ENCODE results near the gene CHD2. TPM values are rescaled to one million over a fixed set of nuclear protein-coding genes. Genes with fewer than 3 reads are reported as not detected.

CHD2 gene
- total and polyA plus RNA-seq, 10 of the 15 experiments (the other 5 are each of a cell fraction or from before 2014, with no cell fraction given): 38.1 to 94.7 (median 63.3) TPM

- ATAC-seq (no peak), FAIRE-seq (no peak), DNase-seq (ENCODE audit: low read depth, low spot score) (no peak)
- Histone ChIP-seq H2AFZ (ENCODE audit: control insufficient read depth, low read depth, low read length) (no peak overlapping the region), H3K36me3 (ENCODE audit: control insufficient read depth in 2 of 2, insufficient read depth in 2 of 2, low read length in 1 of 2) (no peaks in the 10 kb centered on the region), H3K4me2 (ENCODE audit: control insufficient read depth, insufficient read depth) (no peak overlapping the region), H3K27ac (ENCODE audit: control insufficient read depth, insufficient read depth) (no peak overlapping the region), H3K9ac (ENCODE audit: control insufficient read depth, insufficient read depth, low read length) (no peak overlapping the region), H3K9me3 (replicated peaks; ENCODE audit: control insufficient read depth, insufficient read depth, low read length) (no peaks in the 10 kb centered on the region), H3K4me1 (ENCODE audit: control insufficient read depth, insufficient read depth, low read length) (no peaks in the 10 kb centered on the region), H3K27me3 (replicated peaks in 1 of 2; ENCODE audit: control insufficient read depth in 2 of 2, insufficient read depth in 2 of 2, low read length in 1 of 2) (no peaks in the 10 kb centered on the region), H3K4me3 (no peak overlapping the region), H3K79me2 (ENCODE audit: control insufficient read depth, insufficient read depth, low read length) (no peaks in the 10 kb centered on the region), H4K20me1 (ENCODE audit: control insufficient read depth, insufficient read depth) (peaks cover 4% of the 10 kb centered on the region; the same call in 1 of the 2 replicates)
- intact Hi-C loops (cut with micrococcal nuclease; ENCODE audit: unreplicated experiment): loop anchor here (5.0 to 10.0 kb wide), 2 partner anchors 240 to 943 kb away; no protein-coding TSS in a partner anchor
- CTCF ChIA-PET: interaction anchor here (1.5 to 2.6 kb wide), 3 partner anchors 42 to 1085 kb away, joined by 4 to 16 read pairs (median 5); no protein-coding TSS in a partner anchor
- no TSS peak for BruUV-seq (replicated peaks)
- POLR2A ChIA-PET: no interaction called here
- SMC1A ChIA-PET (ENCODE audit: uncharacterized antibody, unreplicated experiment): no interaction called here
- 26% methylated on average over 7 of the region's 7 CpGs for WGBS (ENCODE audit: insufficient coverage, insufficient replicate concordance, low lambda C conversion rate, missing lambda C conversion rate)
- RAD21 ChIA-PET (ENCODE audit: unreplicated experiment): interaction anchor here (1.0 to 2.7 kb wide), 2 partner anchors 53 to 1085 kb away, joined by 3 to 9 read pairs; no protein-coding TSS in a partner anchor
- in situ Hi-C loops (cut with MboI): loop anchor here (25.0 kb wide), 1 partner anchor 1278 kb away; no protein-coding TSS in a partner anchor
- no peak for TF ChIP-seq SREBF1 (IDR thresholded peaks at IDR 0.05; ENCODE audit: low read length)
These were observed 134.4 kb downstream of the CHD2 start for GRCh38 chr15:93034512-93034911.

- POLR2A ChIA-PET: interaction anchor here (0.5 kb wide), 1 partner anchor 1126 kb away, joined by 5 read pairs; no protein-coding TSS in a partner anchor
- Histone ChIP-seq H2AFZ (ENCODE audit: control insufficient read depth, low read depth, low read length) (no peak overlapping the region), H3K4me2 (ENCODE audit: control insufficient read depth, insufficient read depth) (no peak overlapping the region), H3K9ac (ENCODE audit: control insufficient read depth, insufficient read depth, low read length) (no peak overlapping the region), H3K4me1 (ENCODE audit: control insufficient read depth, insufficient read depth, low read length) (no peaks in the 10 kb centered on the region), H3K9me3 (replicated peaks; ENCODE audit: control insufficient read depth, insufficient read depth, low read length) (no peaks in the 10 kb centered on the region), H3K36me3 (ENCODE audit: control insufficient read depth in 2 of 2, insufficient read depth in 2 of 2, low read length in 1 of 2) (no peaks in the 10 kb centered on the region), H3K27me3 (replicated peaks in 1 of 2; ENCODE audit: control insufficient read depth in 2 of 2, insufficient read depth in 2 of 2, low read length in 1 of 2) (no peaks in the 10 kb centered on the region), H3K4me3 (no peak overlapping the region), H3K27ac (ENCODE audit: control insufficient read depth, insufficient read depth) (no peak overlapping the region), H3K79me2 (ENCODE audit: control insufficient read depth, insufficient read depth, low read length) (no peaks in the 10 kb centered on the region), H4K20me1 (ENCODE audit: control insufficient read depth, insufficient read depth) (peaks cover 1% of the 10 kb centered on the region; the same call in 1 of the 2 replicates)
- no TSS peak for BruUV-seq (replicated peaks)
- CTCF ChIA-PET: interaction anchor here (1.0 to 2.6 kb wide), 5 partner anchors 22 to 1084 kb away, joined by 3 to 16 read pairs (median 4); no protein-coding TSS in a partner anchor
- no peak for DNase-seq (ENCODE audit: low read depth, low spot score)
- WGBS (ENCODE audit: insufficient coverage, insufficient replicate concordance, low lambda C conversion rate, missing lambda C conversion rate): 49% methylated on average over 18 of the region's 18 CpGs
- RAD21 ChIA-PET (ENCODE audit: unreplicated experiment): interaction anchor here (1.0 to 2.7 kb wide), 2 partner anchors 52 to 1085 kb away, joined by 3 to 9 read pairs; no protein-coding TSS in a partner anchor
- SMC1A ChIA-PET (ENCODE audit: uncharacterized antibody, unreplicated experiment): interaction anchor here (2.4 kb wide), 1 partner anchor 1085 kb away, joined by 5 read pairs; no protein-coding TSS in a partner anchor
- intact Hi-C loops (cut with micrococcal nuclease; ENCODE audit: unreplicated experiment): loop anchor here (1.0 to 10.0 kb wide), 2 partner anchors 17 to 241 kb away; no protein-coding TSS in a partner anchor
- in situ Hi-C loops (cut with MboI): loop anchor here (5.0 to 25.0 kb wide), 2 partner anchors 1087 to 1277 kb away; no protein-coding TSS in a partner anchor
- no peak for FAIRE-seq
- ATAC-seq: peak; percentile 39
- TF ChIP-seq RAD51 (IDR thresholded peaks at IDR 0.05) (no peak), HDAC6 (IDR thresholded peaks at IDR 0.05; ENCODE audit: unreplicated experiment) (no peak), ZNF592 (IDR thresholded peaks at IDR 0.05) (no peak), BHLHE40 (IDR thresholded peaks at IDR 0.05; ENCODE audit: borderline replicate concordance in 1 of 2, low read depth in 2 of 2, low read length in 1 of 2) (no peak), IRF5 (IDR thresholded peaks at IDR 0.05; ENCODE audit: borderline replicate concordance) (no peak), EP300 (IDR thresholded peaks at IDR 0.05; ENCODE audit: borderline replicate concordance in 1 of 2, control insufficient read depth in 1 of 2, low read depth in 2 of 2, low read length in 2 of 2) (no peak), YY1 (IDR thresholded peaks at IDR 0.05; ENCODE audit: low read depth, low read length) (no peak)
These were observed 135.2 kb downstream of the CHD2 start for GRCh38 chr15:93035092-93035915.

All from GM12878 (cell line).